MCF 10A (cell line): ENCODE results near the gene EGLN2. TPM values are rescaled to one million over a fixed set of nuclear protein-coding genes. Genes with fewer than 3 reads are reported as not detected.

Experiments used
- Bru-seq: library from RNA; stranded (reverse); fragments of 400-500 nt; gene quantifications from one replicate; lab custom pipeline; 2021; lab: Mats Ljungman, UMichigan
- BruChase-seq, 2 experiments: library from RNA; stranded (reverse); fragments of 400-500 nt; gene quantifications; one replicate each; lab custom pipeline; 2021; lab: Mats Ljungman, UMichigan
- BruUV-seq: library from RNA; stranded (reverse); fragments of 400-500 nt; replicated peaks from 2 replicates; lab custom pipeline; 2021; lab: Mats Ljungman, UMichigan
- CTCF ChIA-PET: fragments of 300-600 bp; sonication (Branson Sonifier 250); formaldehyde crosslinking; extraction: SDS; loops from one replicate; lab custom pipeline; 2021; ENCODE audit warnings: antibody characterized with exemption, inconsistent platforms; lab: Yijun Ruan, JAX
- POLR2A ChIA-PET: fragments of 300-600, 350-650 bp; sonication (Branson Sonifier 250); formaldehyde crosslinking; extraction: SDS; loops from one replicate; lab custom pipeline; 2020; ENCODE audit warnings: antibody characterized with exemption, inconsistent platforms; lab: Yijun Ruan, JAX
- DNase-seq: peaks from one replicate; pipeline ENCODE4 v3.0.0-alpha.2; 2018; ENCODE audit not compliant: unreplicated experiment
- H3K27ac Mint-ChIP-seq: one replicate; pipeline ENCODE4 v1.8.0; 2022; ENCODE audit warnings: mild to moderate bottlenecking, low read depth, mixed read lengths; ENCODE audit not compliant: unreplicated experiment
- H3K27me3 Mint-ChIP-seq: one replicate; pipeline ENCODE4 v1.8.0; 2022; ENCODE audit warnings: mixed read lengths; ENCODE audit not compliant: insufficient read depth, unreplicated experiment
- H3K36me3 Mint-ChIP-seq: one replicate; pipeline ENCODE4 v1.8.0; 2022; ENCODE audit warnings: mild to moderate bottlenecking, moderate library complexity, mixed read lengths; ENCODE audit not compliant: insufficient read depth, unreplicated experiment
- H3K4me1 Mint-ChIP-seq: one replicate; pipeline ENCODE4 v1.8.0; 2022; ENCODE audit warnings: mixed read lengths; ENCODE audit not compliant: insufficient read depth, unreplicated experiment
- H3K4me3 Mint-ChIP-seq: one replicate; pipeline ENCODE4 v1.8.0; 2022; ENCODE audit warnings: mild to moderate bottlenecking, moderate library complexity, mixed read lengths; ENCODE audit not compliant: unreplicated experiment
- H3K9me3 Mint-ChIP-seq: one replicate; pipeline ENCODE4 v1.8.0; 2022; ENCODE audit warnings: mixed read lengths; ENCODE audit not compliant: unreplicated experiment
- CTCF ChIP-seq: fragments of 200-600 bp; IDR thresholded peaks from one replicate; pipeline ENCODE4 v1.8.0; 2022; ENCODE audit warnings: antibody characterized with exemption, mild to moderate bottlenecking; ENCODE audit not compliant: unreplicated experiment
- intact Hi-C: fragments of 100-400 bp; cut with micrococcal nuclease; formaldehyde crosslinking; loops from 2 replicates; pipeline ENCODE4 v1.14.1; 2022
- long read RNA-seq: library from polyadenylated mRNA; stranded (forward); transcript quantifications from one replicate; pipeline ENCODE4 v2.0.0, GENCODE V29; 2022
- total RNA-seq: library from RNA; stranded (reverse); gene quantifications from 2 replicates; pipeline ENCODE4 v1.2.3, GENCODE V29; 2022

EGLN2 gene
- total RNA-seq (55.6 and 62.7 TPM in 2 replicates), Bru-seq, nascent RNA (percentile 47 among the genes with signal in this experiment), BruChase-seq, experiment 1, labeled RNA remaining after a 6-hour chase (percentile 52 among the genes with signal in this experiment), BruChase-seq, experiment 2, labeled RNA remaining after a 2-hour chase (percentile 55 among the genes with signal in this experiment)
- long read RNA-seq, transcript EGLN2-201 (6 exons, 2,102 nt): major isoform, 176 of 193 reads
- long read RNA-seq, transcript EGLN2-207 (5 exons, 2,821 nt): minor isoform, 13 of 193 reads
- long read RNA-seq, partial matches to known transcripts: 0 of 193 reads
- long read RNA-seq, other reads (novel, unspliced or antisense): 2 of 193 reads

DNA sequence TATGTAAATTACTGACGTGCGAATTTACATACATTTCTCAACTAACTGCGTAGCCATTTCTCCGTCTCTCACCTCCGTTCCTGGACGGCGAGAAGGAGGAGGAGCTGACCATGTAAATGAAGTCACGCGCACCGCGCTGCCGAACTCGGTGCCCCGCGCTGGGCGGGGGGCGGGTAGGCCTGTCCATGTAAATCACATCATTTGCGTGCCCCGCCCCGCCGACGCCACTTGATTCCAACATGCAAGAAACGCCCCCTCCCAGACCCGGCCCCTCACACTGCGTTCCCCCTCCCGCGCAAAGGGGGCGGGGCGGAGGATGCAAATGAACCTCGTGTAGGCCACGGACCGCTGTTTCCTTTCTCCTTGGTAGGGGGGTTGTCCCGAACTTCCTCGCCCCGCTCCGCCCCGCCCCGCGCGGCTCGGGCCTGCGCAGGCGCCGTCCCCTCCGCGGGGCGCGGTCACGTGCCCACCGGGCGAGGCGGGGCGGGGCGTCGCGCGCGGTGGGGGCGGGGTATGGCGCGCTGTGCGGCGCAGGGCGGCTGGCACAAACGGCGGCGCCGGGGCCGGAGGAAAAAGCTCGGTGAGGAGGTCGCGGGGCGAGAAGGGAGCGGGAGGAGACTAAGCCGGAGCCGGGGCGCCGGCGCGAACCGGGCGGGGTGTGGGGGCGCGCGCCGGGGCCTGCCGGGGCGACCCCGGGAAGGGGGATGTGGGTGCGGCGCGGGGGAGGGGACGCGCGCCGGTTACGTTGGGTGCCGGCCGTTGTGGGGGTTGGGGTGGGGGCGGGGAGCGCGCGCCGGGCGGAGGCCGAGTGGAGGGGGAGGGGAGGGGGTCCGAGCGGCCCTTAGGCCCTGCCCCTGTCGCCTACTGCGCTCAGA lies at the start of gene EGLN2:
Gene EGLN2, plus strand, starts transcription at position 509 of the 875 bp plus-strand sequence. CDS start 1,382 bp downstream, outside the sequence.
- BruUV-seq: no TSS peak
- DNase-seq: peak; percentile 100
- Mint-ChIP-seq H3K4me1 (peaks cover 34% of the 10 kb centered on the region), H3K4me3 (peak within 1 kb of the TSS; percentile 86), H3K9me3 (no peaks in the 10 kb centered on the region), H3K27me3 (no peaks in the 10 kb centered on the region), H3K27ac (peak within 1 kb of the TSS; percentile 93), H3K36me3 (peaks cover 25% of the 10 kb centered on the region)
- TF ChIP-seq CTCF: no peak
- ChIA-PET CTCF (interaction anchor here (0.6 to 1.5 kb wide), 5 partner anchors 20 to 422 kb away, joined by 3 to 5 read pairs (median 4); partner anchors contain the start of gene RAB4B), POLR2A (interaction anchor here (0.5 to 3.5 kb wide), 22 partner anchors 9 to 1058 kb away, joined by 3 to 57 read pairs (median 4); partner anchors contain the start of genes ACTMAP, COQ8B, ITPKC and RAB4B)
- intact Hi-C loops: loop anchor here (1.0 kb wide), 1 partner anchor 81 kb away; no protein-coding TSS in a partner anchor

GRCh38 chr19:40750058-40750873 lies 48.7 kb upstream of the EGLN2 start, which contains the start of gene ACTMAP:
Gene ACTMAP, minus strand, starts transcription at chr19:40750477. Its CDS starts 674 bp downstream, at chr19:40749803.
- ChIA-PET CTCF (interaction anchor here (0.6 to 1.0 kb wide), 4 partner anchors 28 to 1471 kb away, joined by 3 to 4 read pairs (median 3); no protein-coding TSS in a partner anchor), POLR2A (interaction anchor here (0.7 to 6.7 kb wide), 38 partner anchors 9 to 513 kb away, joined by 3 to 79 read pairs (median 5); partner anchors contain the start of genes AXL, BLVRB, COQ8B and EGLN2)
- Mint-ChIP-seq H3K36me3 (peaks cover 34% of the 10 kb centered on the region), H3K27me3 (no peaks in the 10 kb centered on the region), H3K4me1 (peaks cover 31% of the 10 kb centered on the region), H3K27ac (peak within 1 kb of the TSS; percentile 91), H3K9me3 (no peaks in the 10 kb centered on the region), H3K4me3 (peak within 1 kb of the TSS; percentile 92)
- TSS peak; percentile 92 for BruUV-seq
- TF ChIP-seq CTCF: no peak
- intact Hi-C loops: loop anchor here (2.0 kb wide), 2 partner anchors 33 to 87 kb away; partner anchors contain the start of genes COQ8B and ITPKC
- DNase-seq: peak; percentile 100

DNA sequence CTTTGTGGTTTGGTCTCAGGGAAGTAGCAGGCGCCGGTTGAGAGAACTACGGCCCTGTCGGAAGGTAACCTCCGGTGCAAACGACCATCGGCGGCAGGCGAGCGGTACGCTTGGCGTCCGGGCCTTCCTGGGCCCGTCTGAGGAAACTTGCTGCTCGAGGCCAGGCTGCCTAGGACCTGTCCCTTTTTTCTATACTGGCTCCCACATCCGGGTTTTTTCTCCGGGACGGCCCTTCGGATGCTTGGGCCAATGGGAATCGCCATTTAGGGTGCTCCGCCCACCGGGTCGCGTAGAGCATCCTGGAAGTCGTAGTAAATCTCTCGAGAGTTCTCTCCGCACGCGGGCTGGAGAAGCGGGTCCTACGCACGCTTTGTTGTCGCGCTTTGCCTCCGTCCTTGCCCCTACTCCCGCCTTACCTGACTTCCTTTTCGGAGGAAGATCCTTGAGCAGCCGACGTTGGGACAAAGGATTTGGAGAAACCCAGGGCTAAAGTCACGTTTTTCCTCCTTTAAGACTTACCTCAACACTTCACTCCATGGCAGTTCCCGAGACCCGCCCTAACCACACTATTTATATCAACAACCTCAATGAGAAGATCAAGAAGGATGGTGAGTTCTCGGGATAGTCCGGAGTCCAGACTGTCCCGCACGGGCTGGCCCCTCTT lies 48.0 kb upstream of the EGLN2 start, which contains the start of gene SNRPA:
Gene SNRPA, plus strand, starts transcription at position 330 of the 664 bp plus-strand sequence. Its CDS starts 206 bp downstream, at position 536.
- peak within 1 kb of the TSS; percentile 92 for H3K4me3 Mint-ChIP-seq

More for the DNA sequence above, 48.0 kb upstream of the EGLN2 start, which contains the start of gene SNRPA:
- POLR2A ChIA-PET: interaction anchor here (0.7 to 6.7 kb wide), 40 partner anchors 10 to 512 kb away, joined by 3 to 79 read pairs (median 5); partner anchors contain the start of genes AXL, BLVRB, COQ8B and EGLN2
- no TSS peak for BruUV-seq
- CTCF ChIA-PET: interaction anchor here (0.7 to 1.0 kb wide), 3 partner anchors 28 to 1470 kb away, joined by 3 to 4 read pairs (median 3); no protein-coding TSS in a partner anchor
- Mint-ChIP-seq H3K9me3 (no peaks in the 10 kb centered on the region), H3K4me1 (peaks cover 37% of the 10 kb centered on the region), H3K36me3 (peaks cover 41% of the 10 kb centered on the region), H3K27ac (peak within 1 kb of the TSS; percentile 91), H3K27me3 (no peaks in the 10 kb centered on the region)
- intact Hi-C loops: loop anchor here (1.0 to 2.0 kb wide), 3 partner anchors 34 to 88 kb away; partner anchors contain the start of genes COQ8B and ITPKC
- DNase-seq: peak; percentile 99
- no peak for TF ChIP-seq CTCF
